ENCODE data around the gene ARHGAP22.

DNA sequence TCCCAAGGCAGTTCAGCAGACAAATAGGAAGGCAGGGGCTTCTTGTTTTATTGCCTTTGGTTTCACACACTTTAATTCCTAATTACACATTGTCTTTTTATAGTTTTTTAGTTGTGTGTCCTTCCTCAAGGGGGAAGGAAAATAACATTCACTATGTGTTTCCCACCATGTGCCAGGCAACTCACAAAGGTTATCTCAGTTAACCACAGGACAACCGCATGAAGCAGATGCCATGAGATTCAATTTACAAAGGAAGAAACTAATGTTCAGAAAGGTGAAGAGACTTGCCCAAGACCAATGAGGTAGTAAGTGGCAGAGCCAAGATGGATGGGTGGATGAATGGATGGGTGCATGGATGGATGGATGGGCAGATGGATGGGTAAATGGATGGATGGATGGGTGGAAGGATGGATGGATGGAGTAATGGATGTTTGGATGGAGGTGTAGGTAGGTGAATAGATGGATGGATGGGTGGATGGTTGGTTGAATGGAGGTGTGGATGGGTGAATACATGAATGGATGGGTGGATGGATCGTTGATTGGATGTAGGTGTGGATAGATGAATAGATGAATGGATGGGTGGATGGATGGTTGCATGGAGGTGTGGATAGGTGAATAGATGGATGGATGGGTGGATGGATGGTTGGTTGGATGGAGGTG is 77.9 kb downstream of the ARHGAP22 start:
- TF ChIP-seq, protein P1, sequence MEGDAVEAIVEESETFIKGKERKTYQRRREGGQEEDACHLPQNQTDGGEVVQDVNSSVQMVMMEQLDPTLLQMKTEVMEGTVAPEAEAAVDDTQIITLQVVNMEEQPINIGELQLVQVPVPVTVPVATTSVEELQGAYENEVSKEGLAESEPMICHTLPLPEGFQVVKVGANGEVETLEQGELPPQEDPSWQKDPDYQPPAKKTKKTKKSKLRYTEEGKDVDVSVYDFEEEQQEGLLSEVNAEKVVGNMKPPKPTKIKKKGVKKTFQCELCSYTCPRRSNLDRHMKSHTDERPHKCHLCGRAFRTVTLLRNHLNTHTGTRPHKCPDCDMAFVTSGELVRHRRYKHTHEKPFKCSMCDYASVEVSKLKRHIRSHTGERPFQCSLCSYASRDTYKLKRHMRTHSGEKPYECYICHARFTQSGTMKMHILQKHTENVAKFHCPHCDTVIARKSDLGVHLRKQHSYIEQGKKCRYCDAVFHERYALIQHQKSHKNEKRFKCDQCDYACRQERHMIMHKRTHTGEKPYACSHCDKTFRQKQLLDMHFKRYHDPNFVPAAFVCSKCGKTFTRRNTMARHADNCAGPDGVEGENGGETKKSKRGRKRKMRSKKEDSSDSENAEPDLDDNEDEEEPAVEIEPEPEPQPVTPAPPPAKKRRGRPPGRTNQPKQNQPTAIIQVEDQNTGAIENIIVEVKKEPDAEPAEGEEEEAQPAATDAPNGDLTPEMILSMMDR (IDR thresholded peaks at IDR 0.05), result no peak
- no peak for TF ChIP-seq EP300 (IDR thresholded peaks at IDR 0.05)
- TF ChIP-seq POLR2A (IDR thresholded peaks at IDR 0.05), result no peak

Data from tibial nerve (tissue), 4 donors.